SHP77 (cell line): ENCODE data around the gene USP14.
"Not testable (repeated sequence)": the region's sequence is repeated elsewhere in the genome, so short reads cannot be mapped to it uniquely, and the experiment has no call there.

Experiments
- DNase-seq, 2 experiments: peaks; one replicate each; lab custom pipeline; 2025; lab: John Stamatoyannopoulos, UW

USP14 gene

DNA sequence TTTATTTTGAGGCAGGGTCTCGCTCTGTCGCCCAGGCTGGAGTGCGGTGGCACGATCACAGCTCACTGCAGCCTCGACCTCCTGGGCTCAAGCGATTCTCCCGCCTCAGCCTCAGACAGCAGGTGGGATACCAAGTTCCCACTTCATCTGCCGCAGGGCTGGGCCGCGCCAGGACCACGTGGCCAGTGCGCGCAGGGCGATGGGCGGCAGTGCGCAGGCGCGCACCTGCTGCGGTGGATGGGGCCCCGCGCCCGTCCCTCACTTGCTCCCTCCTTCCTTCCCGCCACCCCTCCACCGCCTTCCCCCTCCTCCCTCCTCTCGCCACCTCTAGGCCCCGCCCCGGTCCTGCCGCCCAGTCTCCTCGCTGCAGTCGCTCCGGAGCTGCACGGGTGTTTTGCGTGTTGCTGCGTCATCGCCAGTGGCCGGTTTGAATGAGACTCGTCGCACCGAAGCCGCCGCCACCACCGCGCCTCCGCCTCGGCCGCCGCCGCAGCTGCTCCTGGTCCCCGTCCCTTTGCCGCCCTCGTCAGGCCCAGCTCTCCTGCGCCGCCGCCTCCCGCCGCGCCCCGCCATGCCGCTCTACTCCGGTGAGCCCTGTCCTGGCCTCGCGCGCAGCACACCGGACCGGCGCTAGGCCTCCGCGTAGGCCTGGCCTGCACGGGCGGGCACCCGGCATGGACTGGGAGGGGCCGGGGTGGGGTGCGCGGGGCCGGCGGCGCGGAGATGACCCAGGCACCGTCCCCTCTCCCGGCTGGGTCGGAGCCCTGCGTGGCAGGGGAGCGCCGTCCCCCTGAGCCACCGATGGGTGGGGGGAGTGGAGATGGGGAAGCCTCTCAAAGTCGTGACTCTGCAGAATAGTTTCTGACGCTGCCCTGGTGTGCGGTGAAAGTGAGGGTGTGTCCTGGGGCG, at the start of gene USP14:
Gene USP14 (plus strand): TSS at position 430 of the 909 bp plus-strand sequence. CDS start 142 bp downstream, at position 572.
- peak; percentile 92 to 93 for DNase-seq

- DNase-seq = not testable (repeated sequence)
Observed at GRCh38 chr18:108665-109063, 49.7 kb upstream of the USP14 start.

- DNase-seq = not testable (repeated sequence)
Observed at GRCh38 chr18:109130-109921, 49.0 kb upstream of the USP14 start.

DNA sequence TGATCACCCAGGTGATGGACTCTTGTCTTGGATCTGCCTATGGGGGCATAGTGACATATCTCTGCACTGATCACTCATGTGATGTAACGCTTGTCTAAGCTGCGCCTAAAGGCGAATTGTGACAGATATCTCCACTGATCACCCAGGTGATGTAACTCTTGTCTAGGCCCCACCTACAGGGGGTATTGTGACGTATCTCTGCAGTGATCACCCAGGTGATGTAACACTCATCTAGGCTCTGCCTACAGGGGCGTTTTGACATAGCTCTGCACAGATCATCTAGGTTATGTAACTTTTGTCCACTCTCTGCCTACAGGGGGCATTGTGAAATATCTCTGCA, 48.5 kb upstream of the USP14 start:
- not testable (repeated sequence) for DNase-seq

DNA sequence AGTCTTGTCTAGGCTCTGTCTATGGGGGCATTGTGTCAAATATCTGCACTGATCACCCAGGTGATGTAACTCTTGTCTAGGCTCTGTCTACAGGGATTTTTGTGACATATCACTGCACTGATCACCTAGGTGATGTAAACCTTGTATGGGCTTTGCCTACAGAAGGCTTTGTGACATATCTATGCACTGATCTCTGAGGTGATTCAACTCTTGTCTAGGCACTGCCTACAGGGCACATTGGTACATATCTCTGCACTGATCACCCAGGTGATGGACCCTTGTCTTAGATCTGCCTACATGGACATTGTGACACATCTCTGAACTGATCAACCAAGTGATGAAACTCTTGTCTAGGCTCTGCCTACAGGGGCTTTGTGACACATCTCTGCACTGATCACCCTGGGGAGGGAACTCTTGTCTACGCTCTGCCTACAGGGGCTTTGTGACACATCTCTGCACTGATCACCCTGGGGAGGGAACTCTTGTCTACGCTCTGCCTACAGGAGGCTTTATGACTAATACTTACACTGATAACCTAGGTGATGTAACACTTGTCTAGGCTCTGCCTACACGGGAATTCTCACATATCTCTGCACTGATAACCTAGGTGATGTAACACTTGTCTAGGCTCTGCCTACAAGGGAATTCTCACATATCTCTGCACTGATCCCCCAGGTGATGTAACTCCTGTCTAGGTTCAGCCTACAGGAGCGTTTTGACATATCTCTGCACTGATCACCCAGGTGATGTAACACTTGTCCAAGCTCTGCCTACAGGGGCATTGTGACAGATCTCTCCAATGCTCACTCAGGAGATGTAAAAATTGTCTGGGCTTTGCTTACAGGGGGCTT, 47.8 kb upstream of the USP14 start:
- DNase-seq = not testable (repeated sequence)

- DNase-seq = no peak
Observed at GRCh38 chr18:111306-112014, 46.9 kb upstream of the USP14 start.

- not testable (repeated sequence) for DNase-seq
Observed at GRCh38 chr18:112015-112733, 46.2 kb upstream of the USP14 start.

DNA sequence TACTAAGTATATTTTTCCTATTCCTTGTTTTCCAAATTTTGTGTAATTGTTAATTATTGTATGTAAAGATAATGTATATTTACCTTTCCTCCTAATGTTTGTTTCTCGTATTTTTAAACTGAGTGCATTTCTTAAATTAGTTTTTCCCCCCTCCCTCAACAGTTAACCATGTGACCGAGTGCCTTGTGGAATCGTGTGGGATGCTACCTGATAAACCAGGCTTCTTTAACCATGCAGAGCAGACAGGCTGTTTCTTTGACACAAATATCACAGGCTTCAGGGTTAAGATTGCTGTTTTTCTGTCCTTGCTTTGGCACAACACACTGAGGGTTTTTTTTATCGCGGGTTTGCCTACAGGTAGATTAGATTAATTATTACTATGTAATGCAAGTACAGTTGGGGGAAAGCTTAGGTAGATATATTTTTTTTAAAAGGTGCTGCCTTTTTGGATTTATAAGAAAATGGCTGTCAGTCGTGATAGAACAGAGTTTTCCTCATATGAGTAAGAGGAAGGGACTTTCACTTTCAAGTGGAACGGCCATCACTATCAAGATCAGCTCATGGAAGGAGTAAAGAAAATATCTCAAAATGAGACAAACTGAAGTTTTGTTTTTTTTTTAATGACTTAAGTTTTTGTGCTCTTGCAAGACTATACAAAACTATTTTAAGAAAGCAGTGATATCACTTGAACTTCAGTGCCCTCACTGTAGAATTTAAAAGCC, 37.7 kb upstream of the USP14 start:
- DNase-seq = not testable (repeated sequence)

DNA sequence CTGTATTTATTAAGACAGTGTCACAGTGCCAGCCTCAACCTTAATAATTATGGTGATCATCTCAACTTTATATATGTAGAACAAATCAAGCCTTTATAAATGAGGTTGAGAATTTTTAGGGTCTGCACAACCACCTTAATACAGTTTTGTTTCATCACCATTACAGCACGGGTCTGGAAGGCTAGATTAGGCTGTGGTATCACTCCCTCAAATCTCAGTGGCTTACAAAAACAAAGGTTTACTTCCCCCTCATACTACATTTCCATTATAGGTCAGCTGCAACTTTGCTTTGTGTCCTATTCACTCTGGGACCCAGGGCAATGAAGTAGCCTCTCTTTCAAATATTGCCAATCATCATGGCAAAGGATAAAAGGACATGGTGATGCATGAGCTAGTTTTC, 23.3 kb upstream of the USP14 start:
- no peak for DNase-seq

- DNase-seq = no peak
Observed at GRCh38 chr18:136433-136832, 21.9 kb upstream of the USP14 start.

DNA sequence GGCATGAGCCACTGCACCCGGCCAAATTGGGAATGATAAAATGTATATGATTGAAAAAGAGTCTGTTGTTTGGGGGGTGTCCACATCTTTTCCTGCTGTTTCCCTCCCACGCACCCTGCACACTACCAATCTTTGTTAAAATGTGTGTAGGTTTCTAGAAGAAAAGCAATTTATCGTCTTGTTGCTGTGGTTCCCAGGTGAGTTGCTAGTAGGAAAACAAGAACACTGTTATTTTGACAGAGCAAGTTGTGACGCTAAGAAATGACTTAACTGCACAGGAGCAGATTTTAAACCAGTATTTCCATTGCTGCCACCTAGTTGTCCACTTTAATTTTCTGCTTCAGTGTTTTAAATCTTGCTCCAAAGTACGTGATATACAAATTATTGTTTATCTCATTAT, 21.0 kb upstream of the USP14 start:
- no peak for DNase-seq

DNA sequence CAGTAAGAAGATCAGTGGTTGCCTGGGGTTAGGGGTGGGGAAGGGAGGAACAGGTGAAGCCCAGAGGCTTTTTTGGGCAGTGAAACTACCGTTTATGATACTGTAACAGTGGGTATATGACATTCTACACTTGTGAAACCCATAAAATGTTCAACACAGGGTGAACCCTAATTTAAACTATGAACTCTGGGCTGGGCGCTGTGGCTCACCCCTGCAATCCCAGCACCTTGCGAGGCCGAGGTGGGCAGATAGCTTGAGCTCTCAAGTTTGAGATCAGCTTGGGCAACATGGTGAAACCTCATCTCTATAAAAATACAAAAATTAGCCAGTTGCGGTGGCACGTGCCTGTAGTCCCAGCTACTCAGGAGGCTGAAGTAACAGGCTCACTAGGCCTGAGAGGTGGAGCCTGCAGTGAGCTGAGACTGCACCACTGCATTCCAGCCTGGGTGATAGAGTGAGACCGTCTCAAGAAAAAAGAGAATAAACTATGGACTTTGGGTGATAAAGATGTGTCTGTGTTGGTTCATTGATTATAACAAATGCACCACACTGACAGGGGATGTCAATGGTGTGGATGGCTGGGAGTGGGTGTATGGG, 17.6 kb upstream of the USP14 start:
- no peak for DNase-seq

DNA sequence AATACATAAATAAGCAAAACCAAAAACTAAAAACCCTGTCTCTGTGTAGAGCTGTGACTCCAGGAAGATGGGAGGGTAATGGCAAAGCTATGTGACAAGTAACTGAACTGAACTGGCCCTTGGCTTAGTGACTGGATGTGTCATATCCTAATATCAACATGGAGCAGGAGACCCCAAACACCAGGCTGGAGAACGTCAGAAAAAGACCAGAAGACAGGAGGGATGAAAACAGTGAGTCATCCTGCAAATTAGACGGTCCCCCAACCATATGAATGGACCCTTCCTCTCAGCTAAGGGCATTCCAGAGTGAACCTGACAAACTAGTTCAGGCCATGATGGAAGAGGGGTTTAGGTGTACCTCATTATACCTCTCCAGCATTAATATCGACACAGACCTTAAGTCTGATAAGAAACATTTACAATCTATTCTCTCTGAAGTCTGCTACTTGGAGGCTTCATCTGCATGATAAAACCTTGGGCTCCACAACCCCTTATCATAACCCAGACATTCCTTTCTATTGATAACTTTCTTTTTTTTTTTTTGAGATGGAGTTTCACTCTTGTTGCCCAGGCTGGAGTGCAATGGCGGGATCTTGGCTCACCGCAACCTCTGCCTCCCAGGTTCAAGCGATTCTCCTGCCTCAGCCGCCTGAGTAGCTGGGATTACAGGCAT, 15.6 kb upstream of the USP14 start:
- DNase-seq = not testable (repeated sequence)

DNA sequence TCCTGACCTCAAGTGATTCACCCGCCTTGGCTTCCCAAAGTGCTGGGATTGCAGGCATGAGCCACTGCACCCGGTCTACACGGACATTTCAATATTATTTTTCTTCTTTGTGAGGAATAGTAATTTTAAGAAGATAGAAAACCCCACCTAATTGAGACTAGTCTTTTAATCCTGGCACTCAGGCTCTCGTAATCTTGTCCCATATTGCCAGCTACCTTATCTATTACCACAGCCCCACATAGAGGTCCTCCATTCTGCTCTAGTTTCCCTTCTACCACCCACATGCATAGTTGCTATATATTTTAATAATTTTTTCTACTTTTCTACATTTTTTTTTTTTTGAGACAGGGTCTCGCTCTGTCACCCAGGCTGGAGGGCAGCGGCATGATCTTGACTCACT, 9.5 kb upstream of the USP14 start:
- DNase-seq = no peak

- no peak for DNase-seq
Observed at GRCh38 chr18:154151-154550, 4.2 kb upstream of the USP14 start.

- no peak for DNase-seq
Observed at GRCh38 chr18:155688-156087, 2.7 kb upstream of the USP14 start.

DNA sequence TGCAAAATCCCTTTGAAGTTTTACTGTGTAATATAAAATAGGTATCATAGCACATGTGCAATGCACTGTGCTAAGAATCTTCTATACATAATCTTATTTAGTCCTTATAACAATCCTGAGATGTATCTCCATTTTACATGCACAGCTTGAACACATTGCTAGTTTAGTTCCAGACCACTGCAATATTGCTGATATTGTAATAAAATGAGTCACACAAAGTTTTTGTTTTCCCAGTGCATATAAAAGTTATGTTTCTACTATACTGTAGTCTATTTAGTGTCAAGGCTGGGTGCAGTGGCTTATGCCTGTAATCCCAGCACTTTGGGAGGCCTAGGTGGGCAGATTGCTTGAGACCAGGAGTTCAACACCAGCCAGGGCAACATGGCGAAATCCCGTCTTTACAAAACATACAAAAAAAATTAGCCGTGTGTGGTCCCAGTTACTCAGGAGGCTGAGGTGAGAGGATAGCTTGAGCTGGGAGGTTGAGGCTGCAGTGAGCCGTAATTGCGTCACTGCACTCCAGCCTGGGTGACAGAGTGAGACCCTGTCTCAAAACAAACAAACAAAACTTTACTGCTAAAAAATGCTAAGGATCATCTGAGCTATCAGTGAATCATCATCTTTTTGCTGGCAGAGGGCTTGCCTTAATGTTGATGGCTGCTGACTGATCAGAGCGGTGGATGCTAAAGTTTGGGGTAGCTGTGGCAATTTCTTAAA, 1.7 kb upstream of the USP14 start:
- DNase-seq = no peak

DNA sequence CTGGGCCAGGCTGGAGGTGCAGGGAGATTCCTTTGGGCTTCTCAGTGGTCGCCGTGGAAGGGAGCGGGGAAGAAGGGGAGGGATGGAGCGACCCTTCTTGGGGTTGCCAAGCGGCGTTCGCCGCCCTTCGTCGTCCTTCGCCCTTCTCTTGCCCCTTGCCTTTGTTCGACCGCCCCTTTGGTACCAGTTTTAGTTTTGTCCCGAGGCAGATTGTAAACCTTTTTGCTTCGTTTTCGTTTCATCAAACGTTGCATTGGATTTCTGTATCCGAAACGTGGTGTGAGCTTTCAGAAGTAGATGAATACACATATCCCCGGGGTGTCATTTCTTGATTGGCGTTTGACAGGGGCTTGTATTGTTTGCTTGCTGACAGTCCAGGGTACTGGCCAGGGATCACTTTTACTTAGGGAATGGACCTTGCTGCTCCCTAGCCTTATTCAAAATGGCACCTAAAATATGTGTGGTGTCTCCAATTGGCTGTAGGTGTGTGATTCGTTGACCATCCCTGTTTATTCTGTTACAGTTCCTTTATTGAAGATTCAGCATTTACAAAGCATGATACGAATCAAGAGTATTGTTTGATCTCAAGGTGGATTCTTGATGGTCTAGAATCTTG, 788 bp downstream of the USP14 start:
- peak in 1 of 2 experiments; percentile 16 for DNase-seq
